GM12801 (cell line): ENCODE data around the gene RPF1.

Experiments used
- CTCF ChIP-seq: IDR thresholded peaks from one replicate; pipeline ENCODE4 v1.5.1; 2011; ENCODE audit warnings: control low read depth; ENCODE audit not compliant: insufficient read length; ENCODE audit errors: extremely low read depth

RPF1 gene

GRCh38 chr1:84502927-84503326 is 23.9 kb downstream of the RPF1 start:
- no peak for TF ChIP-seq CTCF

GRCh38 chr1:84504580-84505492 is 25.8 kb downstream of the RPF1 start:
- TF ChIP-seq CTCF = no peak

- no peak for TF ChIP-seq CTCF
Observed at GRCh38 chr1:84505493-84506001, 26.5 kb downstream of the RPF1 start.

- TF ChIP-seq CTCF = no peak
Observed at GRCh38 chr1:84506002-84506728, 27.1 kb downstream of the RPF1 start, which contains the start of the genes GNG5 and SPATA1. GNG5 (minus strand) TSS chr1:84506581; CDS start chr1:84506091, 490 bp downstream. SPATA1 (plus strand) TSS chr1:84506386; CDS start chr1:84516360, 9,974 bp downstream.

GRCh38 chr1:84506729-84507453 is 27.8 kb downstream of the RPF1 start:
- no peak for TF ChIP-seq CTCF

GRCh38 chr1:84508510-84508909 is 29.4 kb downstream of the RPF1 start:
- no peak for TF ChIP-seq CTCF

- no peak for TF ChIP-seq CTCF
Observed at GRCh38 chr1:84509029-84509428, 30.0 kb downstream of the RPF1 start.
